ENCODE measurements around the gene EXT2. TPM values are rescaled to one million over a fixed set of nuclear protein-coding genes. Genes with fewer than 3 reads are reported as not detected.

EXT2 gene
- total RNA-seq, 1 donor from 2014 or later: 95.6 TPM

- TF ChIP-seq CTCF (IDR thresholded peaks at IDR 0.05; ENCODE audit: insufficient read depth, low read length, severe bottlenecking): no peak
- Histone ChIP-seq H3K36me3 (ENCODE audit: control insufficient read depth, insufficient read depth, low read length) (no peaks in the 10 kb centered on the region), H3K27me3 (ENCODE audit: control insufficient read depth, insufficient read depth, low read length) (no peaks in the 10 kb centered on the region), H3K4me3 (ENCODE audit: low read depth, low read length) (no peak overlapping the region)
- FAIRE-seq (no peak), DNase-seq (ENCODE audit: low read depth) (no peak)
These were observed 82.9 kb downstream of the EXT2 start for GRCh38 chr11:44178381-44178780.

- Histone ChIP-seq H3K36me3 (ENCODE audit: control insufficient read depth, insufficient read depth, low read length) (no peaks in the 10 kb centered on the region), H3K27me3 (ENCODE audit: control insufficient read depth, insufficient read depth, low read length) (no peaks in the 10 kb centered on the region), H3K4me3 (ENCODE audit: low read depth, low read length) (no peak overlapping the region)
- no peak for DNase-seq (ENCODE audit: low read depth)
- no peak for TF ChIP-seq CTCF (IDR thresholded peaks at IDR 0.05; ENCODE audit: insufficient read depth, low read length, severe bottlenecking)
- no peak for FAIRE-seq
These were observed 83.7 kb downstream of the EXT2 start for GRCh38 chr11:44179173-44179572.

GRCh38 chr11:44180107-44180506 lies 84.6 kb downstream of the EXT2 start:
- Histone ChIP-seq H3K36me3 (ENCODE audit: control insufficient read depth, insufficient read depth, low read length) (no peaks in the 10 kb centered on the region), H3K27me3 (ENCODE audit: control insufficient read depth, insufficient read depth, low read length) (no peaks in the 10 kb centered on the region), H3K4me3 (ENCODE audit: low read depth, low read length) (no peak overlapping the region)
- no peak for TF ChIP-seq CTCF (IDR thresholded peaks at IDR 0.05; ENCODE audit: insufficient read depth, low read length, severe bottlenecking)
- DNase-seq (ENCODE audit: low read depth) (no peak), FAIRE-seq (no peak)

- no peak for TF ChIP-seq CTCF (IDR thresholded peaks at IDR 0.05; ENCODE audit: insufficient read depth, low read length, severe bottlenecking)
- DNase-seq (ENCODE audit: low read depth) (no peak), FAIRE-seq (no peak)
These were observed 90.0 kb downstream of the EXT2 start for GRCh38 chr11:44185522-44185921.

GRCh38 chr11:44186321-44186930 lies 90.9 kb downstream of the EXT2 start:
- FAIRE-seq: no peak
- H3K4me3 ChIP-seq (ENCODE audit: low read depth, low read length): no peak overlapping the region
- TF ChIP-seq CTCF (IDR thresholded peaks at IDR 0.05; ENCODE audit: insufficient read depth, low read length, severe bottlenecking): no peak

More at GRCh38 chr11:44185522-44185921, 90.0 kb downstream of the EXT2 start:
- H3K27me3 ChIP-seq (ENCODE audit: control insufficient read depth, insufficient read depth, low read length): no peaks in the 10 kb centered on the region
- no peaks in the 10 kb centered on the region for H3K36me3 ChIP-seq (ENCODE audit: control insufficient read depth, insufficient read depth, low read length)
- H3K4me3 ChIP-seq (ENCODE audit: low read depth, low read length): no peak overlapping the region

GRCh38 chr11:44188643-44189042 lies 93.2 kb downstream of the EXT2 start:
- Histone ChIP-seq H3K4me3 (ENCODE audit: low read depth, low read length) (no peak overlapping the region), H3K27me3 (ENCODE audit: control insufficient read depth, insufficient read depth, low read length) (no peaks in the 10 kb centered on the region), H3K36me3 (ENCODE audit: control insufficient read depth, insufficient read depth, low read length) (no peaks in the 10 kb centered on the region)
- FAIRE-seq (no peak), DNase-seq (ENCODE audit: low read depth) (no peak)
- TF ChIP-seq CTCF (IDR thresholded peaks at IDR 0.05; ENCODE audit: insufficient read depth, low read length, severe bottlenecking): no peak

More at GRCh38 chr11:44186321-44186930, 90.9 kb downstream of the EXT2 start:
- no peak for DNase-seq (ENCODE audit: low read depth)
- H3K36me3 ChIP-seq (ENCODE audit: control insufficient read depth, insufficient read depth, low read length): no peaks in the 10 kb centered on the region
- H3K27me3 ChIP-seq (ENCODE audit: control insufficient read depth, insufficient read depth, low read length): no peaks in the 10 kb centered on the region
